HG03354 (cell line): ENCODE measurements around the gene DHRS4L2.
A peak's percentile ranks its signal among the peaks of the same experiment; 100 is the strongest.
"Not testable (repeated sequence)": the region's sequence is repeated elsewhere in the genome, so short reads cannot be mapped to it uniquely, and the experiment has no call there.

Experiments
- ATAC-seq: cut with Tn5 transposase; IDR thresholded peaks from one replicate; pipeline ENCODE4 v1.9.1; 2021; ENCODE audit warnings: mild to moderate bottlenecking; ENCODE audit not compliant: unreplicated experiment, poor library complexity, severe bottlenecking

Gene DHRS4L2

GRCh38 chr14:23969481-23970282, 19.0 kb upstream of the DHRS4L2 start:
- peak; percentile 88 for ATAC-seq

DNA sequence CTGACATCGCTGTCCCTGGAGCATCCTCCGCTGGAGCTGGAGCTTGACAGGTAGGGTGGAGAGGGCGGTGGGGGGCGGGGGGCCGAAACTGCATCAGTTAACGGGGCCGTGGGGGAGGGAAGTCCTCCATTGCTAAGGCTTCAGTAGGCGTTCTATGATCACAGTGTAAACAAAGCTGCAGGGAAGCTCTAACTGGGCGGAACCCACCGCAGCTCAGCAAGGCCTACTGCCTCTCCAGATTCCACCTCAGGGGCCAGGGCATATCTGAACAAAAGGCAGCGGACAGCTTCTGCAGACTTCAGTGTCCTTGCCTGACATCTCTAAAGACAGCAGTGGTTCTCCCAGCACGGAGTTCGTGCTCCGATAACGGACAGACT, 18.5 kb upstream of the DHRS4L2 start:
- not testable (repeated sequence) for ATAC-seq

DNA sequence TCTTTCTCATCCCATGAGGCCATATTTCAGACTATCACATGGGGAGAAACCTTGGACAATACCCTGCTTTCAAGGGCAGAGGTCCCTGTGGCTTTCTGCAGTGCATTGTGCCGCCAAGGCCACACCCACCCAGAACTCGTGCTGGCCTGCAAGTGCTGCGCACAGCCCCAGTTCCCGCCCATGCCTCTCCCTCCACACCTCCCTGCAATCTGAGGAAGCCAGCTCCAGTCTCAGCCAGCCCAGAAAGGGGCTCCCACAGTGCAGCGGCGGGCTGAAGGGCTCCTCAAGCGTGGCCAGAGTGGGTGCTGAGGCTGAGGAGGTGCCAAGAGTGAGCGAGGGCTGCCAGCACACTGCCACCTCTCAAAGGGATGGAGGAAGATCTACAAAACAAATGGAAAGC, 15.6 kb upstream of the DHRS4L2 start:
- not testable (repeated sequence) for ATAC-seq

DNA sequence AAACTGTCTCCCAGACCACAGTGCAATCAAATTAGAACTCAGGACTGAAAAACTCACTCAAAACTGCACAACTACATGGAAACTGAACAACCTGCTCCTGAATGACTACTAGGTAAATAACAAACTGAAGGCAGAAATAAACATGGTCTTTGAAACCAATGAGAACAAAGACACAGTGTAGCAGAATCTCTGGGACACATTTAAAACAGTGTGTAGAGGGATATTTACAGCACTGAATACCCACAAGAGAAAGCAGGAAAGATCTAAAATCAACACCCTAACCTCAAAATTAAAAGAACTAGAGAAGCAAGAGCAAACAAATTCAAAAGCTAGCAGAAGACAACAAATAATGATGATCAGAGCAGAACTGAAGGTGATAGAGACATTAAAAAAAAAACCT, 14.7 kb upstream of the DHRS4L2 start:
- ATAC-seq = not testable (repeated sequence)

GRCh38 chr14:23977208-23977607, 11.5 kb upstream of the DHRS4L2 start:
- not testable (repeated sequence) for ATAC-seq

DNA sequence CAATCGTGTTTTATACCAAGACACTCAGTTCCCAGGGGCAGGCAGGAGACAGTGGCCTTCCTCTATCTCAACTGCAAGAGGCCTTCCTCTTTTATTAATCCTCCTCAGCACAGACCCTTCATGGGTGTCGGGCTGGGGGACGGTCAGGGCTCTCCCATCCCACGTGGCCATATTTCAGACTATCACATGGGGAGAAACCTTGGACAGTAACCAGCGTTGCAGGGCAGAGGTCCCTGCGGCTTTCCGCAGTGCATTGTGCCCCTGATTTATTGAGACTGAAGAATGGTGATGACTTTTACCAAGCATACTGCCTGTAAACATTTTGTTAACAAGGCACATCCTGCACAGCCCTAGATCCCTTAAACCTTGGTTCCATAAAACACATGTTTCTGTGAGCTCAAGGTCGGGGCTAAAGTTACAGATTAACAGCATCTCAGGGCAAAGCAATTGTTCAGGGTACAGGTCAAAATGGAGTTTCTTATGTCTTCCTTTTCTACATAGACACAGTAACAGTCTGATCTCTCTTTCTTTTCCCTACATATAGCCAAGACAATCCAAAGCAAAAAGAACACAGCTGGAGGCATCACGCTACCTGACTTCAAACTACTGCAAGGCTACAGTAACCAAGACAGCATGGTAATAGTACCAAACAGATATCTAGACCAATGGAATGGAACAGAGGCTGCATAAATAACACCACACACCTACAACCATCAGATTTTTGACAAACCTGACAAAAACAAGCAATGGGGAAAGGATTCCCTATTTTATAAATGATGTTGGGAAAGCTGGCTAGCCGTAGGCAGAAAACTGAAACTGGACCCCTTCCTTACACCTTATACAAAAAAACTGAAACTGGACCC, 6.5 kb upstream of the DHRS4L2 start:
- ATAC-seq = not testable (repeated sequence)

DNA sequence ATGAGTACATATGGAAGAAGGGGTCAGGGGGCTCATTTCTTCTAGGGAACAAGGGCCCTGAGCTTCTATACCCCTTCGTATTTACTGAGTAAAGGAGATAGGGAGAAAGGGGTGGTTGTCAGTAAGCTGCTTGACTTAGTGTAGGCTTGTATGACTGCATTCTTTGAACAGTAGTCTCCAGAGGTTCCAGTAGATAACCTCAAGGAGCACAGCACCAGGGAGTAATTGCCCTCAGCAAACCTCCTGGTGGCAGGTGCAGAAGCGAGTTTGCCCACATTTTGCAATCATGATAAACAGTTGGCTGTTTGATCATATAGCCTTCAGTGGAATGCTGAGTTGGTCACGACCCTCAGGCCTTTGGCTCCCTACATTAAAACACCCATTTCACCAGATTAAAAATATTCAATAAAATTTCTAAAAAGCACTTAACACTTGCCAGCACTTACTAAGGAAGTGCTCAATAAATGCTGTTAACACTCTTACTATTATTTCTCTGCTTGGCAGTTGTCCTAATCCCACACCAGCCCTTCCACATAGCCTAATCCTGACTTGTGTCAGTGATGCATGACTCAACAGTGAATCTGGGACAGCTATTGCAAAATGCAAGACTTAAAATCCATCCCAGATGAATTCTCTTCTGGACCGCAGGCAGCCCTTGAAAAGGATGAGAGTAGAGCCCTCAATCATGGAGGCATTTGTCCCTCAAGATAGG, 3.7 kb upstream of the DHRS4L2 start:
- no peak for ATAC-seq

- peak; percentile 30 for ATAC-seq
Observed at GRCh38 chr14:23988223-23988606, 514 bp upstream of the DHRS4L2 start.

DNA sequence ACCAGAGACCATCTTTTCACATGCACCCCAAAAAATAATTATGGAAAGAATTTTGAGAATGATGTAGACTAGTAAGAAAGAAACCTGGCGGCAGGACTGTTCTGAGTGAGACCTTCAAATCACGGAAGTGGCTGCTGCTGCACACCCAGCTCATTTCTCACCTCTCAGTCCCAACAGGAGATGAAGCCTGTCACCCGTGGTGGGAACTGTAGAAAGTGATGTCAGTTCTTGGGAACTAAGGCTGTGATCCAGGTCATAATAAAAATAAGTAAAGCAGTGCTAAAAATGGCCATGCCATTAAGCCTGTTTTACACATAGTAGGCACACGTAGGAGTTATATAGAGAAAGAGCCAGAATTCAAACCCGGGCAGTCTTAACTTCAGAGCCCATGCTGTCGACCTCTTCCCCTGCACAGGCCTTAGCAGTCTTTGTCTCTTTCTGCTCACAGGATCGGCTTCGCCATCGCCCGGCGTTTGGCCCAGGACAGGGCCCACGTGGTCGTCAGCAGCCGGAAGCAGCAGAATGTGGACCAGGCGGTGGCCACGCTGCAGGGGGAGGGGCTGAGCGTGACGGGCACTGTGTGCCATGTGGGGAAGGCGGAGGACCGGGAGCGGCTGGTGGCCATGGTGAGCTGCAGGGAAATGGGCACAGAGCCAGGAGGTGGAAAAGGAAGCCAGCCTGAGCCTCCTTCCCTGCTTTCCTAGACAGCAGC, 1.2 kb downstream of the DHRS4L2 start:
- not testable (repeated sequence) for ATAC-seq

DNA sequence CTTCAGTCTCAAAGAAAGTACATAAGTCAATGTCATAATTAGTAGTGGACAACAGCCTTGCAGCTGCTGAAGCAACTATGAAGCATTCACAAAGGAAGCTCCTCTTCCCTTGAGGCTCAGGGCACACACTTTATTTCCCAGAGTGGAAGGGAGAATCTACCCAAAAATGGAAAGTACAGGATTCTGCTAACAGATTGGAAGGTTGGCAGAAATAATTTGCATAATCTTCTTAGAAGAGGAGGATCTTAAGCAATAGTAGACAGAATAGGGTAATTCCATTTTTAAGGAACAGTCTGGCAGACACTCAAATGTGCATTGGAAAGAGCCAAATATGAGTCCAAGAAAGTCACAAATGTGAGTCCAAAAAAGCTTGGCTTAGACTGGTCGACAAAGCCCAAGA, 2.2 kb downstream of the DHRS4L2 start:
- ATAC-seq = not testable (repeated sequence)

DNA sequence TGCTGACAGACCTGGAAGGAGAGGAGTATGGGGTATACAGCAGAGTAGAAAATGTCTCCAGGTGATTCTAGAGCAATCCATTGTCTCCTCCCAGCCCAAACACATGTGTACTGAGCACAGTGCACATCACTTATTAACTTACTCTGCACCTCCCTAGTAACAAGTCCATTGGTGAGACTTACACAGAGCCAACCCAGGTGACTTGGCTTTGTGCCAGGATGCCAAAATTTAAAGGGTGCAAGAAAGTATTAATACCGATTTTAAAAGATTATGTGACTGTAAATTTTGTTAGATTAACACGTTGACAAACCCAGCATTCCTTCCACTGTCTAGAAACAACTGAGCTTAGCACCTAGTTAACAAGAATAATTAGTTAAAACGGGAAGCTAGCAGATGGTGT, 4.3 kb downstream of the DHRS4L2 start:
- ATAC-seq = not testable (repeated sequence)

GRCh38 chr14:23996009-23996408, 7.3 kb downstream of the DHRS4L2 start:
- ATAC-seq = not testable (repeated sequence)

DNA sequence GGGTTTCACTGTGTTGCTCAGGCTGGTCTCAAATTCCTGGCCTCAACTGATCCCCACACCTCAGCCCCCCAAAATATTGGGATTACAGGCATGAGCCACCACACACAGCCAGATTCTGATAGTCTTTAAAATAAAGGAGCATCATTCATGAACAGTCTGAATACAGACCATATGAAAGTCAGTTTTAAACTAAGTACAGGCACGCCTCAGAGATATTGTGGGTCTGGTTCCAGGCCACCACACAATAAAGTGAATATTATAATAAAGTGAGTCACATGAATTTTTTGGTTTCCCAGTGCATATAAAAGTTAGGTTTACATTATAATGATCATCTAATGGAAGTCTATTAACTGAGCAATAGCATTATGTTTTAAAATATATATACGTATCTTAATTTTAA, 8.1 kb downstream of the DHRS4L2 start:
- not testable (repeated sequence) for ATAC-seq

GRCh38 chr14:23999640-24000039, 10.9 kb downstream of the DHRS4L2 start:
- not testable (repeated sequence) for ATAC-seq

- ATAC-seq = not testable (repeated sequence)
Observed at GRCh38 chr14:24001078-24001477, 12.3 kb downstream of the DHRS4L2 start.

DNA sequence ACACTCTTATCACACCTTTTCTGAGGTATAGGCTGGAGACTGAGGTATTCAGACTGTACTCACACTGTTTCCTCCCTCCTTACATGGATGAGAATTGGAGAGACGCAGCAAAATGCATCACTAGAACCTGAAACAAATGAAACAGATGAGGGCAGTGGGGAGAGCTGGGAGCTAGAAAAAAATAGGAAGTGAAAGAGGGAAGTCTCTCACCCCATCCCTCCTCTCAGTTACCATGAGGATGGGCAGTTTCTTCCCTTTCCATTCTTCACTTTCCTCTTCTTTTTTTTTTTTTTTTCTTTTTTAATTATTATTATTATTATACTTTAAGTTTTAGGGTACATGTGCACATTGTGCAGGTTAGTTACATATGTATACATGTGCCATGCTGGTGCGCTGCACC, 12.9 kb downstream of the DHRS4L2 start:
- not testable (repeated sequence) for ATAC-seq

DNA sequence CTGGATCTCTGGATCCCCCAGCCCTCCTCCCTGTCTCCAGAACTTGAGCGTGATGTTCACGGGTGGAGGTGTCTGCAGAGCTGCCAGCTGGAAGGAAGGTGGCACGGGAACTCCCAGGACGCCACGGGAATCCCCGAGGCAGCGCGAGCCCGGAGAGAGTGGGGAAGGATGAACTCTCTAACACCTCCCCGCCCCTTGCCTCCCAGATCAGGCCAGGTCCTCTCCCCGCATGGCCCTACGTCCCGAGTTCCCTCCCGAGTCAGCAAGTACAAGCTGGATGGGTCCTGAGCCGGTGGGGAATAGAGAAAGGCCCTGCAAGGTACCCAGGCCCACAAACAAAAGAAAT, 17.7 kb downstream of the DHRS4L2 start:
- ATAC-seq = peak; percentile 48

- ATAC-seq = peak; percentile 79
Observed at GRCh38 chr14:24006817-24007652, 18.3 kb downstream of the DHRS4L2 start.

DNA sequence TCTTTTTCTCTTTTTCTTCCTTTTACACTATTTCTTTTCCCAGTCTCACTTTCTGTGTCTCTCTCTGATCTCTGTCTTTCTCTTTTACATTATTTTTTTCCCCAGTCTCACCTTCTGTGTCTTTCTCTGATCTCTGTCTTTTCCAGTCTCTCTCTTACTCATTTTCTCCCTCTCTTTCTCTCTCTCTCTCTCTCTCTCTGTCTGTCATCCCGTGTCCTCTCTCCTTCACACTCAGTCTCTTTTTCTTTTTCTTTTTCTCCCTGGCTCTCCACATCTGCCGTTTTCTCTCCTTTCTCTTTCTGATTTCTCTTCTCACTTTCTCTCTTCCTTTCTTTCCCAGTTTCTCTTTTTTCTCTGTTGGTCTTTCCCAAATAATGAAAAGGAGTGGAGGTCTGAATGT, 22.3 kb downstream of the DHRS4L2 start:
- no peak for ATAC-seq
